Islet of Langerhans (tissue), 1 donor: ENCODE data around the gene RPS3.

Experiments used
- FAIRE-seq: peaks from one replicate; lab custom pipeline; 2011; peaks lifted over from hg19 to GRCh38; lab: Jason Lieb, UNC

RPS3 gene

GRCh38 chr11:75420224-75421034 is 21.1 kb downstream of the RPS3 start:
- no peak for FAIRE-seq

DNA sequence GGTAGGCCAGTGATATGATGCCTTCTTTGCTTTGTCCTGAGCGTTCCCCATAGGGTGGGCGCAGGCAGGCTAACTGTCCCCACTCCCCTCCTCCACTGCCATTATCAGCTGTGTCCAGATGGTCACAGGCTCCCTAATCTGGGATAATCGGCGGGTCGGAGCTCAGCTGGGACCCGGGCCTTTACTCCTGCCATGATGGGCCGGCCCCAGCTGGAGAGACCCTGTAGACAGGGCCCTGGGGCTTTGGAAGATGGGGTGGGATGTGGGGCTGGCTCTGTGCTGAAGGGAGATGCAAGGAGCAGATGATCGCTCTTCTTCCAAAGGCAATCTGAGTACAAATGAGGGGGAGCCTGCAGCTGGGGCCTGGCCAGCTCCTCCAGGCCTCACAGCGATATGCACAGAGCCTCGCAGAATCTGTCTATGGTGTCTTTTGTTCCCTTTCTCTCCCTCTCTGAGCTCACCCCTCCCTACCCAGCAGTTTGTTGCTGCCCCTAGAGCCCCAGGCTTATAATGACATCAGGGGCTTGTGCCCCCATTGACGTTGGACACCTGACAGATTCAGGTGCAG is 21.8 kb downstream of the RPS3 start:
- FAIRE-seq, result no peak

- FAIRE-seq, result no peak
Measured at GRCh38 chr11:75421902-75422247, 22.6 kb downstream of the RPS3 start.

DNA sequence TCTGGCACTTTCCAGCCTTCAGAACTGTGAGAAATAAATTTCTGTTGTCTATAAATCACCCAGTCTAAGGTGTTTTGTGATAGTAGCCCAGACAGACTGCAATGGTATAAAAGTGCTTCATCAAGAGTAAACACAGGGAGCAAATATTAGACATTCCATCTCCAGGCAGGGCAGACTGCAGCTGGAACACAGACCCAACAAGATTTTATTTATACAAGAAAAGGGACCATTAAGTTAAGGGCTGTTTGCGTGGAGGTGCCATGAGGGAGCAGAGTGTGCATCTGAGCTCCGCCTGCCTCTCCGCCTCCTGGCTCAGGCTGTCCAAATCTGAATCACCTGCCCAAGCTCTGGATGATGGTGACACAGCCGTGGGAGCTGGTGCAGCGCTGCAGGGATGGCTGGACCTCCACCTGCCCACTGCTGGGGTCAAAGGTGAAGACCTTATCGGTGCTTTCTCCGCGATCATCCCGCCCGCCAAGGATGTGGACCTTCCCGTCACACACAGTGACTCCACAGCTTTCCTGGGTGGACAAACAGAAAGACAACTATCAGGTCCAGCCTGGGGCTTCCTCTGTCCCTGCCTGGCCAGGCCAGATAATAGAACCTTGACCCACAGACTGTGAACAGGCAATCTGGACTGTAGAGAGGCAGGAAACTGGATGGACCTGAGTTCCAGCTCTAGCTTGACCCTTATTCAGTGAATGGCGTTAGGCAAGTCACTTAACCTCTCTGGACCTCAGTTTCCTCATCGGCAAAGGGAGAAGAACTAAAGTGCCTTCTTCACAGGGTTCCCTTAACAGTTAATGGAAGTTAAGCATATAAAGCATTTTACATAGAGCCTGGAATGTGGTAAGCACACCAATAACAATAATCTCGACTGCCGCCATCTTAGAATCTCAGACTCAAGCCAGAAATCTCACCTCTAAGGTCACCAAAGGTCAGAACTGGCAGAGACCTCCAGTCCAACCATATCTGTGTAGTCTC is 23.2 kb downstream of the RPS3 start:
- FAIRE-seq, result peak; percentile 79

DNA sequence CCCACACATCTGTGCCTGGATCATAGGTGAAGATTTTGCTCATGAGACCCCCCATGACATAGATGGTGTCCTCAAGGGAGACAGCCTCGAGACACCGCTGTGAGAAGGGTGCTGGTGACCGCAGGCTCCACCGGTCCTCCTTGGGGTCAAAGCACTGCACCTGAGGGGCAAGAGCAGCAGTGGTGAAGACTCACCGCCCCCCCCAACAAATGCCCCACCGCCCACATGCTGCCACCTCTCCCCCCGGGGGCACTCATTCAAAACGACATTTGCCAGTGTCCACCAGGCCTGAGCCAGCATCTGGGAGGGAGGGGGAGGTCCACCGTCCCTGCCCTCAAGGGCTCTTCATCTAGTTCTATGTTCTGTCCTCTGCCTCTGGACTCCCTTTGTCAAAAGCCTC is 24.4 kb downstream of the RPS3 start:
- no peak for FAIRE-seq

- no peak for FAIRE-seq
Measured at GRCh38 chr11:75424396-75424795, 25.1 kb downstream of the RPS3 start.

- no peak for FAIRE-seq
Measured at GRCh38 chr11:75425422-75425821, 26.1 kb downstream of the RPS3 start.

GRCh38 chr11:75426720-75427086 is 27.4 kb downstream of the RPS3 start:
- FAIRE-seq, result no peak

DNA sequence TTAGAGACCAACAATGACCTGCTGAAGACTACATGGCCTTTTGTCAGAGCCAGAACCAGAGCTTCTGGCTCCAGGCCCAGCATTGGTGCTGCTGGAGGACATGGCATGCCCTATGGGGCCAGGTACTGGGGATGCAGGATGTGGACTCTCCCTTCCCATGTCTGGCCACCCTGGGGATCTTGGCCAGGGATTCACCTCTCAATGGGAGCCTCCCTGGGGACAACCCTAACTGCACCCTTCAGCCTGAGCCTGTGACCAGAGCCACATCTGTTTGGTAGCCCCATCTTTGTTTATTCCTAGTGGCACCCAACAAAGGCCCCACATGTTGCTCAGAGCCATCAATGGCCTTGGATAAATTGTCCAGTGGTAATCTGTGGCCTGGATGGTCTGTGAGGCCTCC is 27.9 kb downstream of the RPS3 start:
- no peak for FAIRE-seq

DNA sequence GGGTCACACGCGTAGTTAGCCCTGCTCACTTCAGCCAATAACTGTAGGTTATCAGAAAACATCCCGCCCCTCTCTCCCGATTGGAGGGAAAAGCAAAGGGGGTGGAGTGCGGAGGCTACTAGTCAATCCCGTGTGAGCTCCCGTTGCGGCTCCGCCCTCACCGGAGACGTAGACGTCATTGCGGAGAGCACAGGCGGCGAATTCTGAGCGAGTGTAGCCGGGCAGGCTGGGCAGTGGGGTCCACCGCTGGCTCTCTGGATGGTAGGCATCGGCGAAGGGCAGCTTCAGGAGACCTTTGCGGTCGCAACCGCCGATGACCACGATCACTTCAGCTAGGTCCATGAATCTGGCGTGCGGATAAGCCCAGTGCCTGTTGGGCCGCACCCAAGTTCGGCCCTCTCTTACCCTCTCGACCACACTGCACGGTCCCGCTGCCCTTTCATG is 29.0 kb downstream of the RPS3 start:
- peak; percentile 79 for FAIRE-seq

DNA sequence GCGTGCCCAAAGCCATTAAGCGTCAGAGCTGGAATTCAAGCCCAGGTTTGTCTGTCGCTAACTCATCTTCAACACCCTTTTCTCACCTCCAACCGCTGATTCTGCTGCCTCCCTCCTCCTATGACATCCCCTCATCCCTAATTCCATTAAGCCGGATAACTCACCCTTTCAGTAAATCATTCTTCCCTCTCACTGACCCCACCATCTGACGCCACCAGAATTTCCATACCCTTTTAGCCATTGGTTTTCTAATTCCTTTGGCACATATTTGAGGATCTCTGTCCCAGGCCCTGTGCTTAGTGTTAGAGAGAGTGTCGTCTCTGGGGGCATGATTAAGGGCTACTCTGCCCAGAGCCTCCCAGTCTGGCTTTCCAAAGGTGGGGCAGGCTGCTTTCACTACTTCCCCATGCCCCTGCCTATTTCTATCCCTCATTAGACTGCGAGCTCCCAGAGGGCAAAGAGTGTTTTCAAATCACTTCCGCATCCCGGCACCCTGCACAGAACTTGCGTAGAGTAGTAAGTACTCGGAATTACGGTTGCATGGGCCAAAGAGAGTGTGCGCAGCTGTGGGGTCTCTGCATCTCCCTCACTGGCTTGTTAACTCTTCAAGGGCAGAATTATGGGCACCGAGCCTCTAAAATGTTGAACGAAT is 29.8 kb downstream of the RPS3 start:
- no peak for FAIRE-seq

- FAIRE-seq, result no peak
Measured at GRCh38 chr11:75429641-75429901, 30.3 kb downstream of the RPS3 start.

DNA sequence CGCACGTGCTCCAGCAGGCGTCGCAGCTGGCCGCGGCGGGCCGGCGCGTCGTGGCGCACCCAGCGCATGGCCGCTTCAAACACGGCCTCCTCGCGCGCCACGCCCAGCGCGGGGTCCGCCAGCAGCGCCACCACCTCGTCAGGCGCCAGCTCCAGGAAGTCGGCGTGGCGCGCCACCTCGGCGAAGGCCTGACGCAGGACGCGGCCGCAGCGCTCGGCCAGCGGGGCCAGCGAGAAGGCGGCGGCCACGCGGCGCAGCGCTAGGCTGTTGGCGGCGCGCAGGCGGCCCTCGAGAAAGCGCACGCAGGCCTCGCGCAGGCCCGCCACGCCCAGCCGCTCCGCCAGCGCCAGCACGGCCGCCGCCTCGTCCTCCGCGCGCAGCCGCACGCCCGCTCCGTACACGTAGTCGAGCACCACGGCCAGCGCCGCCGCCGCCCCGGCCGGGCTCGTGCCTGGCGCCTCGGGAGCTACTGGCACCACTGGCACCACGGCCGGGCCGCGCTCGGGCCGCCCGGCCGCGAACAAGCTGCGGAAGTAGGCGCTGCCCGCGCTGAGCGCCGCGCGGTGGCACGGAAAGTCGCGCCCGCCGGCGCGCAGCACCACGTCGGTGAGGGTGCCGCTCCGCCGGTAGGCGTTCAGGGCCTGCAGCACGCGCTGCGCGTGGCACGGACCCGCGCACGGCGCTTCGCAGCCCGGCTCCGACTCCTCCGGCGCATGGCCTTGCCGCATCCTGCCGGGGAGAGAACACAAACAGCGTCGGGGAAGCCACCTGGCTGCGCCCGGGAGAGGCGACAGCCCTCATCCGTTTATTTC is 30.8 kb downstream of the RPS3 start:
- no peak for FAIRE-seq

DNA sequence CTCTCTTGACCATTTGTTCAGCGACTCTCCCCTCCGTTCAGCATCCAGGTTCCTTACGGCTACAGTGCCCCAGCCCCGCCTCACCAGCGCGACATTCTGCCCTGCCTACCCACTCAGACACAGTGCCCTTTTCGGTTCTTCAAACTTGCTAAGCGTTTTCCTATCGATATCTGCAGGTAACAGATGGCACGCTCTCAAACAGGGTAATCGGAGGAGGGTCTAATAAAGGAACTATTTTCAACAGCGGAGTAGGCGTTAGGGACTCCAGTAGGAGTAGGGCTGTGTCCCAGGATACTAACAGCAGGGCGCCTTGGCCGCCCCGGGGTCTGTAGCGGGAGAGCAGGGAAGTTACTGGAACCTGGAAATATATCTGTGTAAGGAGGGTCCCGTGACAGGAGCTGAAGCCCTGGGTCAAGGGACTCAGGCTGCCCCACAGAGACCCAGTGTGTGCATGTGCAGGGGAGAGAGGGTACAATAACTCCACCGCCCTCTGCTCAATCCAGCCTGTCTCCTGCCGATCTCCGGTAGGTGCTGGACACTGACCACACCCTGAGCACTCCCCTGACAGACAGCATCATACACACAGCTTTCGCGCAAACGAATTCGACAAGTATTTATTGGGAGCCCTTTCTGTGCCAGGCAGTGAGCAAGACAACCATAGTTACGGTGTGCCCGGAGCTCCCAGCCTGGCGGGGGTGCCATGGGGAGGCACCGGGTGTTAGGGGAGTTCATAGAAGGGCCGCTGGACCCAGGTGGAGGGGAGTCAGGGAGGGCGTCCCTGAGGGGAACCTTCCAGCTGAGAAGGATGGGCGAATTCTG is 31.6 kb downstream of the RPS3 start:
- FAIRE-seq, result no peak

DNA sequence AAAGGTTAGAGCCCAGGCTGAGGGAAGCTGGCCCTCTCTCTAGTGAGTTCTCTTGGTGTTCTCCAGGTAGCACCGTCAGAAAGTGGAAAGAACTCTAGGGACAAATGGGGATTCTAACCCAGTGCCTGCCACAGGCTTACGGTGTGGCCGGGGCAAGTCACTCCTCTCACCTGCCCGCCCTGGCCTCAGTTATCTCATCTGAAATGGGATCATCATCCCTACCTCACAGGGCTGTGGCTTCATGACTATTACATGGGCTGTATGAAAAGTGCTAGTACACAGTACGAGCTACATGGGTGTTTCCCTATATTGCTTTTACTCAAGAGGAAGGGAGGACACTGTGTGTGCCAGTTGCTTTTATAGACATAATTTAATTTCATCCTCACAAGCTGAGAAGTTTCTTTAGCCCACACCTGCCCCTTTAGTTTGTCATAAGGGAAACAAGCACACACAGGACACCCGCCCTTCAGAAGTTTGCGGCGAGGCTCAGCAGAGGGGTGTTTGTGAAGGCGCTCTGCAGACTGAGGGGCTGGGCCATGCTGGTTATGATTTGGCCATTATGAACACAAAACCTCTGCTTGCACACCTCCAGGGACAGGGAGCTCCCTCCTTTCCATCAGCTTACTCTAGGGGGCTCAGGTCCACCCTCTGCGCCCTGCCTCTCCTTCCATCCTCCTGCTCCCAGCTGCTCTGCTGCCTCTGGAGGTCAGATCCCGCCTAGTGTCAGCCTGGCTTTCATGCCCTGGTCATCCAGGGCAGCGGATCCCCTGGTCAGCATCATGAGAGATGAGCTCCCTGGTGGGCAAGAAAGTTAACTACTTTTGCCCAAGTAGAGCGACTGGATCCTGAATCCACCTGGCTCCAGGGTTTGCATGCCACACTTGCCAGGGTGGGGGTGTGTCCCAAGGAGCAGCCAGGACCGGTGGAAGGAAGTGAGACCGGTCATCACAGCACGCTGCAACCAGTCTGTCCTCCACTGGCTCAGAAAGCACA is 32.5 kb downstream of the RPS3 start:
- FAIRE-seq, result no peak

- FAIRE-seq, result no peak
Measured at GRCh38 chr11:75432911-75433321, 33.6 kb downstream of the RPS3 start, which contains the start of gene KLHL35. Gene KLHL35 (minus strand): TSS chr11:75433203. CDS start chr11:75430629, 2,574 bp downstream.

DNA sequence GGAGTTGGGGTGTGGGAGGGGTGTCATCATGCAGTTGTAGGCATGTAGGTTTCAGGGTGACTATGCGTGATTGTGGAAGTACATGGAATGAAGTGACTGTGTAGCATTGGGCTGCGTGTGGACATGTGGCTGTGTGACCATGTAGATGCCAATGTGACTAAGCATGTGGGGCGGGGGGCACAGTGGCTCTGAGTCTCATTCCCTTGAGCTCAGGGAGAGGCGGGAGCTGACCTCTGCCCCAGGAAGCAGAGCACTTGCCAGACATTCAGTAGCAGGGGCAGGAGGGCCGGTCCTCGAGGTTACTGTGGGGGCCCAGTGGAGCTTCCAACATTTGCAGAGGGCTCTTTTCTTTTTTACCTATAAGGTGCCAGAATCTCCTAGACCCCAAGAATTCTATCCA is 34.1 kb downstream of the RPS3 start:
- FAIRE-seq, result no peak

DNA sequence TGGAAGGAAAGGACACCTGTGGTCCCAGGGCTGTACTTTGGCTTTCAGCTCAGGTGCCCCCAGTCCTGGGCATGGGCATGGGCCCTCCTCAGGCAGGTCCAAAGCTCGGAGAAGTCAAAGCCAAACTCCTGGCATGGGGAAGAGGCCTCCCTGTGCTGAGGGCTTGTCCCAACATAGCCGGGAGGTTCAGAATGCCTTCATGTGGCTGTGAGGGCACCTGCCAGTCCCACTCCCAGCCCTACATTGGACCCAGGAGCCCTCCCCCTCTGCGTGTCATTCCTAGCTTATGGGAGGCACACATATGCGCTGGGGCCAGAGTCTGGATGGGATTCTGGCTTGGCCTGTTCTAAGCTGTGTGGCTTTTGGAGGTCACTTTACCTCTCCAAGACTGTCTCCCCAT is 34.7 kb downstream of the RPS3 start:
- FAIRE-seq, result no peak

DNA sequence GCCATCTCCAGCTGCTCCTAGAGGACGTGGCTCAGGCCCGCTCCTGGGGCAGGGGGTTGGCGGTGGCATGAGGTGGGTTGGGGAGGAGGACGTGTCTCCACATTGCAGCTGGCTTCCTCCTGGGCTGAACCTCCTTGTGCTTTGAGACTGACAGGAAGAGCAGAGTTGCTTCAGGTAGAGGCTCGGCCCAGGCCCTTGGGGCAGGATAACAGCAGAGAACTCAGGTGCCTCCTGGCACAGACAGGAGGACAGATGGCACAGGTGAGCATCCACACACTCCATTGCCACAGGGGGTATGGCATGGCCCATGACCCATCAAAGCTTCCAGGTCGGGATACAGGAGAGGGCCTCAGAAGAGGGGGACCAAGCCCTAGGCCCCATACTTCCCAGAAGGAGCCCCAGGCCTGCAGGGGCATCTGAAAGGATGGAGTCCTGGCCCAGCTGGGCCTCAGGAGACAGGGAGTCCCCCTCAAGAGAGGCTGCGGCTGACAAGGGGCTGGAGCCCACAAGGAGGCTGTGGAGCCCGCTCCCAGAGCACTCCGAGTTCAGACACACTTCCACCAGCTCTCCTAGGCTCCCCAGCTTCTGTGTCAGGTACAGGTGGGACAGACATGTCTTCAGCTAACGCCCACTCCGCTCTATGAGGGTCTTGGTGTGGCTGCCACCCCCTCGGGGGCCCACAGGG is 35.7 kb downstream of the RPS3 start:
- no peak for FAIRE-seq
